ENCODE results near the gene CRAT.

Gene CRAT

DNA sequence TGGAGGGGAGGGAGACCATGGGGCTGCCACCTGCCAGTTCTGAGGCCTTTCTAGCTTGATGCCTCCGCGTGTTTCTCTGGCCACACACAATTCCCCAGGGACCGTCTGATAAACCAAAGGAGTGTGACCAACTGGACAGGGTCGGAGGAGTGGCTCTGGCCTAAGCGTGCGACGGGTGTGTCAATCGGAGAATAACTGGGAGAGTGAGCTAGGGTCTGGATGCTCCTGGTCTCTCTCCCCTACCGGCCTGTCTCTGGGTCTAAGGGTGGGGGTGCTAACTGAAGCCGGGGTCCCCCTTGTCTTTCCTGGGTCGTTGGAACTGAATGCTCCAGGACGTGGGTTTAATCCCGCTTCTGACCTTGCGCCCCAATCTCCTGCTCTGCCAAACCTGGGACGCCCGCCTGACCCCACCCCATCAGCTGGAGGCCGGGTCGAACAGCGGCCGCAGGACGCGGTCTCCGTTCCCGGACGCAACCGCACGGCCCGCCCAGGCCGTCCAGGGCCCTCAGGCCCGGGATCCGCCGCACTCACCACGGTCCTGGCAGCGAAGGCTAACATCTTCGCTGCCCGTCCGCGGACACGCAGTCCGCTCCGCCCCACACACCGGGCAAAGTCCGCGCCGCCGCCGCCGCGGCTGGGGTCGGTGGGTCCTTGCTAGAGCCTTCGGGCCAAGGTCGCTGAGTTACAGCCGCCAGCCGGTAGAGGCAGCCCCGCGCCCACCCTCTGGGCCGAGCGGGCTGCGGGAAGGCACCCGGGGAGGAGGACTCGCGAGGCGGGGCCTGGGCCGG lies 447 bp downstream of the CRAT start:
- DNase-seq (ENCODE audit: low read depth in 2 of 2): no peak

DNA sequence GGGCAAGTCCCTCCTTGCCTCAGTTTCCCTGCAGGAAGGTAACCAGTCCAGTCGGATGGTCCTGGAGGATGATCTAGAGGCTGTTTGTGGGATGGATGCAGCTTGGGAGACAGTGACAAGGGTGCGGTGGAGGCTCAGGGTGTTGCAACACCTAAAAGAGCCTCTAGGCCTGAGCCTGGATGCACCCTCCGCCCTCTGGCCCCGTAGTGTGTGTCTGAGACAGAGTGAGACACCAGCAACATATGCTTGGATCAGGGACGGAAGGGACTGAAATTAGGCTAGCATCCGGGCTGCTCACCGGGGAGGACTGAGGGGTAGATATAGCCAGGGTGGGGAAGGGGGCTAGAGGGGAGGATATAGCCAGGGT lies 1.1 kb downstream of the CRAT start:
- DNase-seq (ENCODE audit: low read depth in 2 of 2): no peak

DNA sequence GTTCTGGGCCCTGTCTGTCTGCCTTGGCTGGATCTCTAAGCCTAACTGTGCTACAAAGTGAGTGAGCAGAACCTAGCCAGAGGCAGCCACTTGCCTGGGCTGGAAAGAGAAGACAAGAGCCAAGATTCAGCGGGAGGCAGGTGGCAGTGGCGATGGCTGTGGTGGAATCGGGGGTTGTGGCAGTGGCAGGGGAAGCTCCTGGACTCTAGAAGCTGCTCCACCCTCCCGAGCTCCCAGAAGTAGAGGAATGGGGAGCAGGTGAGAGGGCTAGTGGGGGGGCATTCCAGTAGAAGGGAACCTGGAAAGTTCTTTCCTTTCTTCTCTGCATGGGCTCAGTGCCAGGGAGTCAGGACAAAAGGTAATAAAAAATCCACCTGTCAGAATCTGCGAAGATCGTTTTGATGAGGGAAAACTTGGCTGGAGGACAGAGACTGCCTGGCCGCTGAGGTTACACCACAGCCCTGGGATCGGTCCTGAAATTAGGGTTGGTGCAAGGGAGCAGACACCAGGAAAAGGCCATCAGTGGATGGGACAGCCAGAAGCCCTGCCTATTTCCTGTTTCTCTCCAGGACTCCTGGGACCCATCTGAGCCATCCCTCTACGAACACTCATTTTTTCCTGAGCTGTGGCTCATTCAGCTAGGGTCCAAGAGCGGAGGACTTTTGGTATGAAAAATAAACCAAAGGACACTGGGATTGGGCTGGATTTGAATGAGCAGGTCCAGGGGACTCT lies 1.6 kb downstream of the CRAT start:
- DNase-seq (ENCODE audit: low read depth in 2 of 2): no peak

DNA sequence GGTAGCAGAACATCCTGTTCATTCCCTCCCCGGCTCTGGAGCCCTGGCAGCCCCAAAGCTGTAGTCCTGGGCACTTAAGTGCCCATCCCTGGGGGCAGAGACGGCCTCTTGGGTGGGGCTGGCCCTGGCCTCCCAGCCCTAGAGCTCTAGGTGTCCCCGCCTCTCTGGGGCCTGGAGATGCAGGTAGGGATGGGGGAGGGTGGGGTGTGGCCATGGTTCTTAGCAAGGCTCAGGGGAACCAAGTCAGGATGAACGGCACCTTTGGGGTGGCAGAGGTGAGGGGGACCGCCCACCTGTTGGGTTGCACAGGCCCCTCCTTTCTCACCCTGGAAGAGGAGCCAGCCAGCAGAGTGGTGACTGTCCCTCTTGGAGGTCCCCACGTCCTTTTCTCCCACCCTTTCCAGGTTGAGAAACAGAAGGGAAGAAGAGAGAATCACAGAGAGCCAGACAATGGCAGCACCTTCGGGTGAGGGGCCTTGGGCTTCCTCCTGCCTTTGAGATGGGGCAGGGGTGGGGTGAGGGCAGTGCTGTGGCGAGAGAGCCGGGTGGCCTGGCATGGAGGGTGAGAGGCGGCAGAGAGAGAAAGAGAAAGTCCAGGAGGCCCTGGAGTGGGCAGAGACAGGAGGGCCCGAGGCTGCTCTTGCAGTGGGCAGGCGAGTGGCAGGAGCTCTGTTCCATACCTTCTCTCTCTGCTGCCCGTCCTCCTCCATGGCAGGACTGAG lies 2.3 kb downstream of the CRAT start:
- DNase-seq (ENCODE audit: low read depth in 2 of 2): no peak

DNA sequence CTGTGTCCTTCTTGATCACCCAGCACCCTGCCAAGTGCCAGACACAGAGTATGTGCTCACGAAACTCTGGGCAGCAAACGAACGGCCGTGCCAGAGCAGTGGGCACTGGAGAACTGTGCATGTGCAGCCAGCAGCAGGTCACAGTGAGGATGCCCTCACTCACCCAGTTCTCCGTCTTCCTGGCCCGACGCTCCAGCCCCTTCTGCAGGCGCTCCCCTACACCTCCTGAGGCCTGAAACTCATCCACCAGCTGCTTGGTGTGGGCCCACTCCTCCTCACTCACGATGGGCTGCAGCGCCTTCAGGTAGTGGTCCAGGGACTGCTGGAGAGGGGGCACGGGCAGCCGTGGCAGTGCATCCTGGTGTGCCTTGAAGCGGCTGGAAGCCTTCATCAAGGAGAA lies 2.9 kb downstream of the CRAT start:
- DNase-seq (ENCODE audit: low read depth in 2 of 2): no peak

DNA sequence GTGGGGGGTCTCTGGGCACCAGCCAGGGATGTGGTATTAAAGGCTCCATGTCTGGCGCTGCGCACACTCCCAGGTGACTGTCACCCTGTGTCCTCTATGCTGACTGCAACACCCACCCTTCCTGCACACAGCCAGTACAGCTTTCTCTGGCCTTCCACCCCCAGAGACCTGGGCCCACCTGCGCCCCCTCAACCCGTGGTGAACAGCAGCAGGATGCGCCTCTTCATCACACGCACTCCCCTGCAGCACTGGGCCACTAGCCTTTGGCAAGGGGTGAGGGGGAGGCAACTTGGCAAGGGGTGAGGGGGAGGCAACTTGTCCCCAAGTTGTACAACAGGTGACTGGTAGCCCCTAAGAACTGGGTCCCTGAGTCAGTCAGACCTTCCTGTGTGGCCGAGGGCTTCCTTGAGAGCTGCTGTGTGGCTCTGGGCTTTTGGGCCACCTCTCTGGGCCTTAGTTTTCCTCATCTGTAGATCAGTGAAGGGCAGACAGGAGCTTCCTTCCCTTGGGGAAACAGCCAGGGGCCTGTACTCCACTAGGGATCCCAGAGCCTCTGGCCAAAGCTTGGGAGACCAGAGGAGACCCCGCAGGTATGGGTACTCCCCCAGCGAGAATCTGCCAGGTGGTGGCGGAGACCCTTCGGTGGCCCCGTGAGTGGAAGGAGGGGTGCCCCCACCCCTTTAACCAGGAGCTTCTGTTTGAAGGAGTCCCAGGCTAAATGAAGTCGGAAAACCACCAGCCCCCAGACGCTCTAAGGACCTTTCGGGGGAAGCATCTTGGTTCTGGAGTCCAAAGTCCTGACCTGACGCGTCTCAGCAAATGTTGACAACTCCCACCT lies 4.5 kb downstream of the CRAT start:
- no peak for DNase-seq (ENCODE audit: low read depth in 2 of 2)

DNA sequence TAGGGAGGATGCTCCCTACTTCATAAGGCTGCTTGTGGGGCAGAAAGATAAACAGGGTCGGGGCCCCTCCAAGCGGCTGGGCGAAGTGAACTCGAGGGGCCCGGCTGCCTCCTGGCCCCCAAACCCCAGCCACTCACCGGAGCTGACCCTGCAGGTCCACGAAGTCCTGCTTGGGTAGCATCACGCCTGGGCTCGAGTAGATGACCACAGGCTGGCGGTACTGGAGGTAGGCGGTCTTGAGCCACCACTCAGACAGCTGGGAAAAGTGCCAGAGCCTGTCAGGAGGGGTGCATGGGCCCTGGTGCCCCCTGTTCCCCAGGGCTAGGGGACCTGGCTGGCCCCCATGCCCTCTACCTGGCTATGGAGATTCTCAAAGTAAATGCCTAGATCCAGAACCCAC lies 6.5 kb downstream of the CRAT start:
- no peak for DNase-seq (ENCODE audit: low read depth in 2 of 2)

DNA sequence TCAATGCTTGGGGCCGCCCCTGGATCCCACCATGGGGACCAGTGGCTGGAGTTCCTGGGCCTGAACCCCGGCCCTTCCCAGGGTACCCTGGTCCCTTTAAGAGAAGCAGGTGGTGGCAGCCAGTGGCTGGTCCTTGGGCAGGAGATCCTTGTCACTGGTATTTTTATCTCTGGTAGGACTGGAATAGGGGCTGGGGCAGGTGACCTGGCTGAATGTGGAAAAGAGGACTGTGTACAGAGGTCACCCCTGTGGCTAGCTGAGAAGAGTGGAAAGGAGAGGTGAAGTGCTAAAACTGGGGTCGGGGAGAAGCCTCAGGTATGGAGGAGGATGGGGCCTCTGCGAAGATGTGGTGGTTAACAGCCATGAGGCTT lies 7.0 kb downstream of the CRAT start:
- no peak for DNase-seq (ENCODE audit: low read depth in 2 of 2)

DNA sequence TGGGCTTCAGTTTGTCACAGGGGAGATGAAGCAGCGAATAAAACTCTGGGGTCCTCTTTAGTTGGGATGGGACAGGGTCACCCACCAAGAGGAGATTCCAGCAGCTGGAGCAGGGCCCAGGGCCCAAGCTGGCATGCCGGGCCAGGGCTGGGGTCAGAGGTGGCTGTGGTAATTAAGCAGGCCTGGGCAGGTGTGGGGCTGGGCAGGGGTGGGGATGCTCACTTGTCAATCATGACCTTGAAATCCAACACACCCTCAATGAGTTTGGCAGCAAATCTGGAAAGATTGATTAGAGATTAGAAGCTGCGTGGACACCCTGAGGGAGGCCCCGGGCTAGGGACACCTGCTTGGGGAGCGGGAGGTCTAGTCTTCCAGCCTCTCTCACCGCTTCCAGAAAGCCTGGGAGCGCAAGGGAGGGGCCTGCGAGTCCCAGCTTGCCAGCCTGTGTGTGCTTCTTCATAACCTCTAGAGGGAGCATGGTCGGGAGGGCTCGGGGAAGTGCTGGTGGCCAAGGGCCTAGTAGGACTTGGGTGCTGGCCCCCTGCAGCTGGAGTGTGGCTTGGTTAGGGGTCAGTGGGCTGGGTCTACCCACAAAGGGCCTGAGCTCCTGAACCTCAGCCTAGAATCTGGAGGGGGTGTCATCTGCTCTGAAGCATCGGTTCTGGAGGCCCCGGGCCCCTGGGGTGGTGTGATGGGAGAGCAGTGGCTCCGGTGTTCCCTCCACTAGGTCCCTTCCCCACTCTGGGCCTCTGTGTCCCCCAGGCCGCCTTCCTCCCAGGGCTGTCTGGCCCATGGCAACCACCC lies 7.6 kb downstream of the CRAT start:
- DNase-seq (ENCODE audit: low read depth in 2 of 2): no peak

DNA sequence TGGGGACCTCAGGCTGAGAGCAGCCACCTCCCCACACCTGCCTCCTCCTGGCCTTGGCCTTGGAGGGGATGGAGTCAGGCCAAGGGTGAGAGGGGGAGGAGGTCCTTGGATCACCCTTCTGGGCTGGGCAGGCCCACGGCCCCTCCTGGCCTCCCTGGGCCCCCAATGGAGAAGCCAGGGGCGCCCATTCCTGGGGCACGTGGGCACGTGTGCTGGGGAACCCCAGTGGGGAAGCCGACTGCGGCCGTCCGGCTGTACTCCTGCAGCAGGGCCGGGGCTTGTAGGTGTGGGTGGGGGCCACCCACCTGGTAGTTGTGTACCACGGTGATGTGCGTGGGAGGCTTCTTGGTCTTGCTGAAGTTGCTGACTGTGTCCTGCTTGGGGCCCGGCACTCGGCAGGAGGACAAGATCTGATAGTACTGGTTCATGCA lies 8.5 kb downstream of the CRAT start:
- no peak for DNase-seq (ENCODE audit: low read depth in 2 of 2)

DNA sequence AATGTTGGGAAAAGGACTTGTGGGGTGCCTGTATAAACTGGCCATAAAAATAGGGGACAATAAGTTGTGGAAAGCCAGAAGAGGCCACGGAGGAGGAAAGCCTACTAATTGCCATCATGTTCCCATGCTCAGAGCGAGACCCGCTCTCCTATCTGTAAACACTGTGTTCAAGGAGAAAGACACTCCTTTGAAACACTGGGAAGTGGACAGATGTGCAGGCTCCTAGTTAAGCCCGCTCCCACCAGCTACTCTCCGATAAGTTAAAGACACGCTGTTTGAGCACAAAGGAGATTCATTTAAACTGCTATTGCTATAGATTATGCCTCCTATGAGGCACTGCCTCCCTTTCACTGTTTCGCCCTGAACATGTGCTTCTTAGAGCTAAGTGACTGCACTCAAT lies 9.3 kb downstream of the CRAT start:
- DNase-seq (ENCODE audit: low read depth in 2 of 2): no peak

DNA sequence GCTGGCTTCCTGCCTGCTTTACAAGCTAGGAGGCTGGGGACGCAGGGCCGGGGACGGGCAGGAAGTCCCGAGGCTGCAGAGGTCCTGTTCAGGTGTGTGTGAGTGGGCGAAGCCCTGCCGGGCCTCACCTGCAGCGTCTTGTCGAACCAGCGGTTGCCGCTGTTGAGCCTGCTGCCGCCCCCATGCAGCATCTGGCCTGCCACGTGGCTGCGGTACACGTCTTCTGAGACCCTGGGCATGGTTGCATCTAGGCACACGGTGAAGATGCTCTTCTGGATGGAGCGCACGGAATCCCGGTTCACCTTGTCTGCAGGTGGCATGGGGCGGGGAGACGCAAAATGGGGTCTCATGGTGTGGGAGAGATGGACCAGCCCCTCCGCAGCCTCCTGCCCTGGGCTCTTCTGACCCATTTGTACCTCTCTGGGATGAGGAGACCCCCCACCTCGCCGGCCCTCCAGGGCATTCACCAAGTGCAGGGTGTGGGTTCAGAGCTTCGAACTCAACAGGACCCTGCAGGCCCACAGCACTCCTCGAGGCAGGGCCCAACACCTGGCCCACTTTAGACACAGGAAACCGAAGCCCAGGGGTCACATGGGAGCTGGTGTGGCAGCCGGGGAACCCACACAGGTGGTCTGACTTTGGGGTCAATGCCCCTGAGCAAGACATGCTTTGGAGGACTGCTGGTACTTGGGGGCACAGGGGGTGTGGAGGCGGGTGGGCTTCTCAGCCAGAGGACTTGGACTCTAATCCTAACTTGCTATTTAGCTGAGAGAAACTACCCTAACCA lies 10.0 kb downstream of the CRAT start:
- DNase-seq (ENCODE audit: low read depth in 2 of 2): no peak

DNA sequence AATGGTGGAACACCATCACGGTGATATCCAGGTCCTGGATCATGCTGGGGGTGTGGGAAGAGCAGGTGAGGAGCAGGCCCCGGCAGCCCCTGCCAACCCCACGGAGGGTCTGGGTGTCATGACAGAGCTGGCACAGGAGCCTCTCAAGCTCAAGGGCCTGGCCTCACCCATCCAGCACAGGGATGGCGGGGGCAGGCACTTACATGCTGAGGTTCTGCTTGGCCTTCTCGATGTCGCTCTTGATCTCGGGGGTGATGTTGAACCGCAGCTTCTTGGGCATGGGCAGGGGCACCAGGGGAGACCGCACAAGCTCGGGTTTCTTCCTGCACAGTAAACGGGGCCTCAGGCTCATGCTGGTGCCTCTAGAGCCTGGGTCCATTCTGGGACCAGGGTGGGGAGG lies 12.3 kb downstream of the CRAT start:
- no peak for DNase-seq (ENCODE audit: low read depth in 2 of 2)

DNA sequence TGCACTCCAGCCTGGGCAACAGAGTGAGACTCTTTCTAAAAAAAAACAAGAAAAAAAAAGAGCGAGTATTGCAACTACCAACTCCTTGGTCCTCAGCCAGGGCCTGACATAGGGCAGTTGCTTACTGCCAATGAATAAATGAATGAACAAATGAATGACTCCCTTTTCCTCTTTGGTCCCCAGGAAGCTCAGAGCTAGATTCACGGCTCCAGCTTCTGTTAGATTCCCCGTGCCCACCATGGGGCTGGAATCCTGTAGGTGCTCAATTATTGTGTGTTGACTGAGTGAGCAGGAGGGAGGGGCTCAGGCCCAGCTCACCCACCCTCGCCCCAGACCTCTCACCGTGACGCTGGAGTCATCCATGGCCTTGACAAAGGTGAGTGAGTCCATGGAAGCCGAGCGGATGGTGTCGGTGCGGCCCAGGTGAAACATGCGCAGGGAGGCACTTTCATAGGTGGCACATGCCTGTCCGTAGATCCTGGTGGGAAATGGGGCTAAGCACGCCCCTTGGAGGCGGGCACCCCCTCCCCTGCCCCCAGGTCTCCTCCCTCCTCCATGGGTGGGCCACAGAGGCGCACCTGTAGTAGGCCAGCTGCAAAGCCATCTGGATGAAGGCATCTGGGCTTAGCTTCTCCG lies 12.8 kb downstream of the CRAT start:
- no peak for DNase-seq (ENCODE audit: low read depth in 2 of 2)

DNA sequence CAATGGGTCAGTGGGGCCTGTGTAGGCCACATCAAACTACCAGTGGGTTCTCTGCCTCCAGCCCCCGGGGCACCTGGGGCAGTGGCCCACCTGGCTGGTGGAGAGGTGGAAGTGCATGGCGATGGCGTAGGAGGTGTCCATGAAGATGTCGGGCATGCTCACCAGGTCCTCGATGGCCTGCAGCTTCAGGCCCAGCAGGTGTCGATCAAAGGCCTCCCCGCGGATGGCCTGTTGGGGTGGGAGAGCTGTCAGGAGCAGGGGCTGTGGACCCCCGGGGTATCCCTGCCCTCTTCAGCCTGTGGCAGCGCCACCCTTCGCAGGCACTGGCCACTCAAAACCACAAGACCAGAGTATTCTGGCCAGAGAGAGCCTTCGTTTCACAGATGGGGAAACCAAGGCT lies 14.7 kb downstream of the CRAT start:
- DNase-seq (ENCODE audit: low read depth in 2 of 2): no peak

DNA sequence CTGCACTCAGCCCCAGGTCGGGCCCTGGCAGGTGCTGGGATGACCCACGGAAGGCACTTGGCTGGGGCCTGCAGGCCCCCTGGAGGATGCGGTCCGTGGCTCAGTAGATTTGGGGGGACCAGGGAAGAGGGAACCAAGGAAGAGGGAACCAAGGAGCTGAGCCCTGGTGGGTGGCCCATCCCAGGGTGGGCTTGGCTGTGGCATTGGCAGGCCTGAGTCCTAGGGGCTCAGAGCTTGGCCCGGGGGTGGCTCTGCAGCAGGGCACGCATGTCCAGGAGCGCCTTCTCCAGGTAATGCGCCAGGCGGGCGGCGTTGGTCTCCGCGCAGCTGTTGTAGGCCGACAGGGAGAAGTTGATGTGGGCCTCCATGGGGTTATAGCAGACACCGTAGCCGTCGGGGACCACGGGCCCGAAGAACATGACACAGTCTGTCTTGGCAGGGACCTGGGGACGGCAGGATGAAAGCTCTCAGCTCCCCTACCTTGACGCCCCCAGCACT lies 15.4 kb downstream of the CRAT start:
- DNase-seq (ENCODE audit: low read depth in 2 of 2): no peak

DNA sequence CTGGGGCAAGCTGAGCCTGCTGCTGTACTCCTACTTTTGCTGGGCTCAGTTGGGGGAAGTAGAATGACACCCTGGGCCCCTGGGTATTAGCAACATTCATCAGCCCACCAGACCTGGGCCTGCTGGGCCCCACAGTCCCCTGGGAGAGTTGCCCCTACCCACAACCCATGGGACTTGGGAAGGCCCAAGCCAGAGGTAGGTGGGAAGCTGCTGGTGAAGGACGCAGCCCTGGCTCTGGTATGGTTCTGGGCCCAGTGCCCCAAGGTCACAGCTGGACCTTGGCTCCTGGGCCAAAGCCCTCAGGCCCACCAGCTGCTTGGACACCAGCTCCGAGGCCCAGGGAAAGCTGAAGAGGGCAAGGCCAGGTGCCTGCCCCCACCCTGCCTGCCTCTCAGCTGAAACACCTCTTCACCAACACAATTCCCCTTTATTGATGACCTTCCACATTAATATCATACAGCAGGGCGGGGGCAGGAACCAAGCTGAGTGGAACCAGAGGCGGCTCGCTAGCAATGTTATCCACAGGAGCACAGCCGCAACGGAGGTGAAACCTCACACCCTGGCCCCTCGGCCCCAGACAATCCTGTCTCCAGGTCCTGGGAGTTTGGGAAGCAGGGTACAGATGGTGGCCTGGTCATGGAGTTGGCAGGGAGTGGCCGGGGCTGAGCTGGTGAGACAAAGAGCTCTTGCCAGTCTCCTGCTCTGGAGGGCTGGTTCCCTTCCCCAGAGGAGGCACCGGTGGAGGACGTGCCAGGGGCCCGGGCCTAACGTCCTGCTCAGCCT lies 16.0 kb downstream of the CRAT start:
- no peak for DNase-seq (ENCODE audit: low read depth in 2 of 2)

DNA sequence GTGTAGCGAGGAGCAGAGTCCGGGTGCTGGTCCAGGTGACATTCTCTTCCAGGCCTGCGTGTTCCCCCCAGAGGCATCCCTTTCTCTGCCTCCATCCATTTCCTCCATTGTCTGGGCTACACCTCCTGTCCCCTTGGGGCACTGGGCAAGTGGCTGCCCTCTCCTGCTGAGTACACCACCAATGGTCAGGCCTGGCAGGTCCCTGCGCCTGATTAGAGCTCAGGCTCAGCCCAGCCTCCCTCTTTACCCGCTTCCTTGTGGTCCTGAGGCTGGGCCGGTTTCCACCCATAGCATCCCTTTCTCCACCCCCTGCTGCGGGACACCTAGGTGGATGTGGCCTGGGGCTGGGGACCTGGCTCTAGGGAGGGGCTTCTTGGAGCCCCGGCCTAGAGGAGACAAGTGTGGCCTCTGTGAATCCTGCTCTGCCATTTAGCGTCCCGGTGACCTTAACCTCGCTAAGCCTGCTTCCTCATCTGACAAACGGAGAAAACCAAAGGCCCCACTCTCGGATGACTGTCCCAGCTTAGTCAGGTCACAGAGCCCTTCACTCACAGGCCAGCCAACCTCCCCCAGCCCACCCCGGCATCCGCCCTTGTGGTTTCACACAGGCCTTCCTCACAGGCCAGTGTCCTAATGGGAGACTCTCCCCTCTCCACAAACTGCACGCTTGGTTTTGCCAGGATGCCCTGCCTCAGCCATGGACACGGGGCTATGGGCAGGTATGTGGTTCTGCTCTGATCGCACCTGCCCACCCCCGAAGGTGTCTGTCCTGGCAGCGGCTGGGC lies 16.8 kb downstream of the CRAT start:
- DNase-seq (ENCODE audit: low read depth in 2 of 2): no peak
